BE2C (cell line): ENCODE data around the gene ATP8A2.

Source experiments
- DNase-seq: peaks from one replicate; pipeline ENCODE4 v3.0.0-alpha.2; 2020
- H3K27me3 ChIP-seq: fragments of 250-450 bp; sonication (Bioruptor Pico); 2 replicates; pipeline ENCODE4 v1.5.1; 2020; ENCODE audit warnings: mild to moderate bottlenecking
- H3K36me3 ChIP-seq: fragments of 250-450 bp; sonication (Bioruptor Pico); 2 replicates; pipeline ENCODE4 v1.5.1; 2020; ENCODE audit warnings: mild to moderate bottlenecking
- H3K4me1 ChIP-seq: fragments of 250-450 bp; sonication (Bioruptor Pico); 2 replicates; pipeline ENCODE4 v1.5.1; 2020
- H3K4me3 ChIP-seq: 2 replicates; pipeline ENCODE4 v1.5.1; 2011; ENCODE audit warnings: low read depth, low read length
- H3K9me3 ChIP-seq: fragments of 250-450 bp; sonication (Bioruptor Pico); 2 replicates; pipeline ENCODE4 v1.5.1; 2020
- TF ChIP-seq, protein P1 (sequence below): IDR thresholded peaks from 2 replicates; pipeline ENCODE4 v1.5.1; 2012; ENCODE audit warnings: mild to moderate bottlenecking, low read depth, low read length

Gene ATP8A2

GRCh38 chr13:25920931-25921330, 549.2 kb downstream of the ATP8A2 start:
- Histone ChIP-seq H3K27me3 (no peaks in the 10 kb centered on the region), H3K36me3 (no peaks in the 10 kb centered on the region), H3K9me3 (no peaks in the 10 kb centered on the region), H3K4me1 (no peaks in the 10 kb centered on the region), H3K4me3 (no peak overlapping the region)
- TF ChIP-seq, protein P1, sequence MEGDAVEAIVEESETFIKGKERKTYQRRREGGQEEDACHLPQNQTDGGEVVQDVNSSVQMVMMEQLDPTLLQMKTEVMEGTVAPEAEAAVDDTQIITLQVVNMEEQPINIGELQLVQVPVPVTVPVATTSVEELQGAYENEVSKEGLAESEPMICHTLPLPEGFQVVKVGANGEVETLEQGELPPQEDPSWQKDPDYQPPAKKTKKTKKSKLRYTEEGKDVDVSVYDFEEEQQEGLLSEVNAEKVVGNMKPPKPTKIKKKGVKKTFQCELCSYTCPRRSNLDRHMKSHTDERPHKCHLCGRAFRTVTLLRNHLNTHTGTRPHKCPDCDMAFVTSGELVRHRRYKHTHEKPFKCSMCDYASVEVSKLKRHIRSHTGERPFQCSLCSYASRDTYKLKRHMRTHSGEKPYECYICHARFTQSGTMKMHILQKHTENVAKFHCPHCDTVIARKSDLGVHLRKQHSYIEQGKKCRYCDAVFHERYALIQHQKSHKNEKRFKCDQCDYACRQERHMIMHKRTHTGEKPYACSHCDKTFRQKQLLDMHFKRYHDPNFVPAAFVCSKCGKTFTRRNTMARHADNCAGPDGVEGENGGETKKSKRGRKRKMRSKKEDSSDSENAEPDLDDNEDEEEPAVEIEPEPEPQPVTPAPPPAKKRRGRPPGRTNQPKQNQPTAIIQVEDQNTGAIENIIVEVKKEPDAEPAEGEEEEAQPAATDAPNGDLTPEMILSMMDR: no peak
- no peak for DNase-seq

GRCh38 chr13:25922376-25922775, 550.6 kb downstream of the ATP8A2 start:
- Histone ChIP-seq H3K9me3 (no peaks in the 10 kb centered on the region), H3K4me1 (no peaks in the 10 kb centered on the region), H3K4me3 (no peak overlapping the region), H3K27me3 (no peaks in the 10 kb centered on the region), H3K36me3 (no peaks in the 10 kb centered on the region)
- no peak for DNase-seq
- TF ChIP-seq, protein P1: no peak

DNA sequence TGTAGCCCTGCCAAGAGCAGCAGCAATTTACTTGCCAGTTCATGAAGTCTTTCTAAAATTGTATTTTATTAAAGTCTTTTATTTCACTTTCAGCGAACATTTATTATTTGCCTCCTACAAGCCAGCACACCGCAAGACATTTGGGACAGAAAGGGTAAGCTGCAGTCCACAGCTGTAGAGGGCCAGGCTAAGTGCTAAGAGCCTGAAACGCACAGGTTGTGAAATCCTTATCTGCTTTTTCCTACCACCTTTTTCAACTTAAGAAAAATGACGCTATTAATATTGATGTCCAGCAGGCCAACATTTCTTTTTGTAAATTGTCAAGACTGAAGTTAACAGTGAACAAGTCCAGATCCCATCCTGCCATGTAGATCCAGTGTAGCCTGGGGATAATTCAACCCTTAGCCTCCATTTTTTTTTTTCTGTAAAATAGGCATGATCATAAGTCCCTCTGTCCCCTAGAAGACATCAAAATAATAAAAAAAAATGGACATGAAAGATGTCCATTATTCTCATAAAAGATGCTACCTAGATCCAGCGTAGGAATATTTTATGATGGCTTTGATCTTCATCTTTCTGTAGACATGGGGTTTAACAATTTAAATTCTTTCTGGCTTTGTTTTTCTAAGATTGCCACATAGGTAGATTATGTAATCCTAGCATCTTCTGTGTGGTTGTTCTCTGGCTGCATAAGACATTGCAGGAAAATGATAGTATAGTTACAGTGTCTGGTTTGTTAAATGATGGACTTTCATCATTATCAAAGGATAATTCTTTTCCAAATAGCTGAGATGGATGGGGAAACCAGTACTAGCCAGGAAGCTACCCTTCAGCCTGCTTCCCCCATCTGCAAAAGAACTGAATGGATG, 551.7 kb downstream of the ATP8A2 start:
- no peaks in the 10 kb centered on the region for H3K9me3 ChIP-seq
- no peak overlapping the region for H3K4me3 ChIP-seq
- no peaks in the 10 kb centered on the region for H3K4me1 ChIP-seq
- TF ChIP-seq, protein P1: no peak
- no peaks in the 10 kb centered on the region for H3K36me3 ChIP-seq
- DNase-seq: no peak
- H3K27me3 ChIP-seq: no peaks in the 10 kb centered on the region

DNA sequence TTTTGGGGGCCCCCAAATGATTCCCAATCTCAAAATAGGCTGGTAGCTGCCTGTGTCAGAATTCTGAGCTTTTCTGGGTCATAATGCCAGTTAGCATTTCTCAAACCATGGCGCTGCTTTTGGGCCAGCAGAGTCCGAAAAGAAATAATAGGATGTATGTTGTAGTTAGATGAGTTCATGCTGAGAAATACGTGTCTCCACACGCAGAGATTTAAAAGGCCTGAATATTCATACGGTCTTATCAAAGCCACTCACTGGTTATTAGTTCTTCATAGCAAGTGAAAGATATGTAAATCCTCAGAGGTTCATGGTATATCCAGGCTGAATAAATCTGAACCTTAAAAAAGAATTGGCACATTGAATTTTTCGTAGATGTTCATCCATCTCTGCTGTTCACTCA, 555.6 kb downstream of the ATP8A2 start:
- Histone ChIP-seq H3K4me3 (no peak overlapping the region), H3K27me3 (no peaks in the 10 kb centered on the region; the same call in none of the 2 replicates), H3K9me3 (no peaks in the 10 kb centered on the region), H3K36me3 (no peaks in the 10 kb centered on the region), H3K4me1 (no peaks in the 10 kb centered on the region)
- DNase-seq: no peak
- TF ChIP-seq, protein P1: no peak

DNA sequence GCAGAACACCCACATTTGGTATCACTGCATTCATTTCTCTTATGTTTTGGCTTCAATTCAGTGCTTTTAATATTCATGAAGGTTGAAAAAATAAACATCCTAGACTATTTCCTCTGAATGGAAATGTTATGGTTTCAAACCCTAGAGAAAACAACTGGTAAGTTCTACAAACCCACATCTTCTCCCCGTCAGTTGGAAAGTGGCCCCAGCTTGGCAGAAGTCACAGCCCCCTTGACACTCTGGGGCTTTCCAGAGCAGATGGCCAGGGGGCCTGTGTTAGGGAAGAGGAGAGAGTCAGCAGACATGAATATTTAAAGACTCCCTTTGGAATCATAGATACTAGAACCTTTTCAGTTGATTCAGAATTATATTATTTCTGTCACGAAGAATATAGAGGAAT, 556.2 kb downstream of the ATP8A2 start:
- Histone ChIP-seq H3K4me3 (no peak overlapping the region), H3K27me3 (no peaks in the 10 kb centered on the region; the same call in none of the 2 replicates), H3K4me1 (no peaks in the 10 kb centered on the region), H3K36me3 (no peaks in the 10 kb centered on the region), H3K9me3 (no peaks in the 10 kb centered on the region)
- DNase-seq: no peak
- TF ChIP-seq, protein P1: no peak

DNA sequence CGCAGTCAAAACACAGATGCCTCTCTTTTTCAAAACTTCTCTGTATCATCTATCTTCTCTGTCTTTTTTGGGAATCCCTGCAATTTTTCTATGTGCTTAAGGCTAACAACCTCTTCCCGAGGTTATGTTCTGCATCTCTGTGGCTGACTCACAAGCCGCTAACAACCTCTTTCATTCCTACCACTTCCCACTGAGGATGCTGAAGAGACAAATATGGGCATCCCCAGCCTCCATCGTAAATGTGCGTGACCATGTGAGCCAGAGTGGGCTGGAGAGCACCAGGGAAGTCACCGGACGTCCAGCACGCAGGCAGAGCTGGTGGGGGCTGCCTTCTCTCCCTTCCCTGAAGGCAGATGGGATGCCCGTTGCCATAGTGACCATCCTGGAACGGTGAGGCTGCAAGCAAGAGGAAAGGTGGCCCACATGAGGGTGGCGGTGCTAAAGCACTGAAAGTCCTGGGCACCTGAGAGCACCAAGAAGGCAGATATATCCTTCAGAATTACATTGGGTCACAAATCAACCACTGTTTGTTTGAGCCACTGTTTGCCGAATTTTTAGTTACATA, 557.2 kb downstream of the ATP8A2 start:
- Histone ChIP-seq H3K27me3 (no peaks in the 10 kb centered on the region; the same call in none of the 2 replicates), H3K4me3 (no peak overlapping the region), H3K9me3 (no peaks in the 10 kb centered on the region), H3K36me3 (no peaks in the 10 kb centered on the region), H3K4me1 (no peaks in the 10 kb centered on the region)
- TF ChIP-seq, protein P1: no peak
- DNase-seq: no peak
